Stomach (tissue), 9 donors: ENCODE data around the gene UBAC2. TPM values are rescaled to one million over a fixed set of nuclear protein-coding genes. Genes with fewer than 3 reads are reported as not detected.

Experiments used
- DNase-seq, 2 donors: peaks; one replicate each; pipeline versions ENCODE4 v3.0.0 to v3.0.0-alpha.2; 2013 to 2019
- H3K27ac ChIP-seq, 5 donors: fragments of 200-600 bp in 4 of 5; sonication (generic) in 4 of 5; one replicate each; pipeline ENCODE4 v1.5.1; 2013 to 2019; ENCODE audit warnings: mild to moderate bottlenecking in 1 of 5, moderate library complexity in 1 of 5
- H3K27me3 ChIP-seq, 3 donors: fragments of 200-600 bp; sonication (generic); one replicate each; pipeline ENCODE4 v1.5.1; 2017 to 2019; ENCODE audit warnings: mixed run types in 1 of 3
- H3K36me3 ChIP-seq, 4 donors: fragments of 200-600 bp; sonication (generic); 1 replicate in 3 of 4; 2 replicates in 1 of 4; pipeline ENCODE4 v1.5.1; 2016 to 2019
- H3K4me1 ChIP-seq, 4 donors: fragments of 200-600 bp; sonication (generic); one replicate each; pipeline ENCODE4 v1.5.1; 2016 to 2019
- H3K4me3 ChIP-seq, 4 donors: fragments of 200-600 bp; sonication (generic) in 3 of 4; one replicate each; pipeline ENCODE4 v1.5.1; 2016 to 2019; ENCODE audit warnings: mild to moderate bottlenecking in 1 of 4
- H3K9me3 ChIP-seq, 4 donors: fragments of 200-600 bp; sonication (generic); one replicate each; pipeline ENCODE4 v1.5.1; 2016 to 2019
- EP300 ChIP-seq: sonication (generic); formaldehyde crosslinking; IDR thresholded peaks from one replicate; pipeline ENCODE4 v1.6.1; 2017; ENCODE audit warnings: antibody characterized with exemption
- POLR2A ChIP-seq, 4 donors: fragments of 450-650 bp; IDR thresholded peaks; one replicate each; pipeline ENCODE4 v1.6.1; 2016; ENCODE audit warnings: antibody characterized with exemption in 4 of 4, control low read depth in 2 of 4, mild to moderate bottlenecking in 1 of 4, moderate library complexity in 1 of 4
- POLR2AphosphoS5 ChIP-seq, 3 donors: sonication (generic); formaldehyde crosslinking; IDR thresholded peaks; one replicate each; pipeline ENCODE4 v1.6.1; 2016; ENCODE audit warnings: antibody characterized with exemption in 3 of 3
- WGBS, 5 donors: extraction: QIAGEN DNeasy Blood & Tissue Kit in 3 of 5; methylation state at CpG; one replicate each; pipeline versions ENCODE4 v1.1.5 to v1.1.7; 2013 to 2018; 5-methylcytosine and 5-hydroxymethylcytosine counted together
- intact Hi-C: fragments of 100-400 bp; cut with DNase I; formaldehyde crosslinking; loops from one replicate; pipeline ENCODE4 v1.15.1; 2023; ENCODE audit warnings: low total_unique reads
- polyA plus RNA-seq, 3 donors: library from polyadenylated mRNA; stranded (reverse); fragments of 200-250 nt; gene quantifications; one replicate each; pipeline ENCODE4 v1.2.3, GENCODE V29; 2013
- total RNA-seq, 5 donors: library from RNA; depleted of rRNA; stranded (reverse); fragments of >200 nt; gene quantifications; one replicate each; pipeline versions ENCODE4 v1.1.0 to v1.2.3, GENCODE V29; 2014 to 2016
- TF ChIP-seq, protein P1 (sequence below), 7 experiments: fragments of 450-650 bp in 4 of 7; fragments of 200-600 bp in 3 of 7; sonication (generic) in 3 of 7; IDR thresholded peaks; one replicate each; pipeline ENCODE4 v1.5.1; 2016 to 2019; ENCODE audit warnings: antibody characterized with exemption in 7 of 7, control low read depth in 2 of 7, mild to moderate bottlenecking in 1 of 7
- donor health status: healthy with polysubstance abuse.
- donor health status: Bipolar disorder and iron deficiency.
- donor health status: healthy.

UBAC2 gene
- total and polyA plus RNA-seq, 8 donors = 18.1 to 68.8 (median 40.1) TPM

DNA sequence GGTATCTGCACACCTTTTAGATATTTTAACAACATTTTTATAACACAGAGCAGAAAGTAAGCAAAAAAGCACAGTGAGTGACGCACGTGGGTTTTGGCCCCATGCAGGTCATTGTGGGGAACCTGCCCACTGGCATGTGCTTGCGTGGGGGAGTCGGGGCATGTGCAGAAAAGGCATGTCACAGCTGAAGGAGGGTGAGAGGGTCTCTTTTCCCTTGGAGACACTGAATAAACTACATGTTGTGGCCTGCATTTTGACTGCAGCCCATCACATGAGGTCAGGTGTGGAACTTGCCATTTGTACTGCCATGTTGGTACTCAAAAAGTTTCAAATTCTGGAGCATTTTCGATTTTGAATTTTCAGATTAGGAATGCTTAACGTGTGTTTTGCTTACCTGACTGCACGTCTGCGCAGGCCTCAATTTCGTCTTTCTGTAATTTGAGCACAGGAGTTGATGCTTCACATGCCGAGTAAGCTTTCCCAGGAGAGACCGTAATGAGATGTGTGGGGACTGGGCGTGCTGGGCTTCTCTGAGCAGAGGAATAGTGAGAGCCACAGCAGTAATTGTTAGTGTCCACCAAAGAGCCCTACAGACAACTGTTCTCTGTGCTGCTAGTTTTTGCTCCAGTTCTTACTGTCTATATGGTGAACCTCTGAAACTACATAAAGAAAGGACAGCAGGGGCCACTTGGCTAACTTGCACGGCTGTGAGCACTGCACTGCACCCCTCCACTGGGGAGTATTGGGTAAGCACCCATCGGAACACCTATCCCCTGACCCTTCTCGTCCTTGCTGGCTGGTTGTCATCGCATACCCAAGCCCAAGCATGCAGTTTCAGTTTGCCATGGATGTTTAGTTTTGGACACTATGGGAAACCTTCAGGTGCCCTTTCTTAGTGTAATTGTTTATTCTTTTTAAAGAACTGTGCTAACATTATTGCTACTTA is 179.5 kb downstream of the UBAC2 start:
- Histone ChIP-seq H3K36me3 (peaks cover 8 to 47% (median 41%) of the 10 kb centered on the region in 4 donors), H3K4me3 (no peak overlapping the region), H3K27ac (no peak overlapping the region), H3K9me3 (no peaks in the 10 kb centered on the region), H3K4me1 (peaks cover 0 to 15% (median 0%) of the 10 kb centered on the region in 4 donors), H3K27me3 (no peaks in the 10 kb centered on the region)
- DNase-seq = no peak
- intact Hi-C loops = no loop called here
- 92 to 95% (median 95%) methylated on average over 16 of the region's 16 CpGs for WGBS, 5 donors
- TF ChIP-seq, protein P1, sequence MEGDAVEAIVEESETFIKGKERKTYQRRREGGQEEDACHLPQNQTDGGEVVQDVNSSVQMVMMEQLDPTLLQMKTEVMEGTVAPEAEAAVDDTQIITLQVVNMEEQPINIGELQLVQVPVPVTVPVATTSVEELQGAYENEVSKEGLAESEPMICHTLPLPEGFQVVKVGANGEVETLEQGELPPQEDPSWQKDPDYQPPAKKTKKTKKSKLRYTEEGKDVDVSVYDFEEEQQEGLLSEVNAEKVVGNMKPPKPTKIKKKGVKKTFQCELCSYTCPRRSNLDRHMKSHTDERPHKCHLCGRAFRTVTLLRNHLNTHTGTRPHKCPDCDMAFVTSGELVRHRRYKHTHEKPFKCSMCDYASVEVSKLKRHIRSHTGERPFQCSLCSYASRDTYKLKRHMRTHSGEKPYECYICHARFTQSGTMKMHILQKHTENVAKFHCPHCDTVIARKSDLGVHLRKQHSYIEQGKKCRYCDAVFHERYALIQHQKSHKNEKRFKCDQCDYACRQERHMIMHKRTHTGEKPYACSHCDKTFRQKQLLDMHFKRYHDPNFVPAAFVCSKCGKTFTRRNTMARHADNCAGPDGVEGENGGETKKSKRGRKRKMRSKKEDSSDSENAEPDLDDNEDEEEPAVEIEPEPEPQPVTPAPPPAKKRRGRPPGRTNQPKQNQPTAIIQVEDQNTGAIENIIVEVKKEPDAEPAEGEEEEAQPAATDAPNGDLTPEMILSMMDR (IDR thresholded peaks at IDR 0.05) = no peak
- TF ChIP-seq EP300 (no peak), POLR2A (IDR thresholded peaks at IDR 0.05) (no peak), POLR2AphosphoS5 (IDR thresholded peaks at IDR 0.05) (no peak)

GRCh38 chr13:99380921-99381645 is 180.4 kb downstream of the UBAC2 start:
- H3K4me1 ChIP-seq = peaks cover 0 to 15% (median 0%) of the 10 kb centered on the region in 4 donors
- H3K27ac ChIP-seq = no peak overlapping the region
- 86 to 93% (median 90%) methylated on average over 15 of the region's 15 CpGs for WGBS, 5 donors
- peak in 1 of 2 donors; percentile 28 for DNase-seq
- no peaks in the 10 kb centered on the region for H3K27me3 ChIP-seq
- no peak overlapping the region for H3K4me3 ChIP-seq
- no peak for TF ChIP-seq POLR2AphosphoS5 (IDR thresholded peaks at IDR 0.05)
- TF ChIP-seq, protein P1 (IDR thresholded peaks at IDR 0.05) = no peak
- TF ChIP-seq POLR2A (IDR thresholded peaks at IDR 0.05) = no peak
- no peak for TF ChIP-seq EP300
- peaks cover 9 to 55% (median 49%) of the 10 kb centered on the region in 4 donors for H3K36me3 ChIP-seq
- H3K9me3 ChIP-seq = no peaks in the 10 kb centered on the region
- intact Hi-C loops = no loop called here

GRCh38 chr13:99381766-99382165 is 181.1 kb downstream of the UBAC2 start:
- TF ChIP-seq EP300 (no peak), POLR2A (IDR thresholded peaks at IDR 0.05) (no peak), POLR2AphosphoS5 (IDR thresholded peaks at IDR 0.05) (no peak)
- TF ChIP-seq, protein P1 (IDR thresholded peaks at IDR 0.05) = no peak
- Histone ChIP-seq H3K27me3 (no peaks in the 10 kb centered on the region), H3K36me3 (peaks cover 9 to 55% (median 49%) of the 10 kb centered on the region in 4 donors), H3K4me1 (peaks cover 0 to 12% (median 0%) of the 10 kb centered on the region in 4 donors), H3K4me3 (no peak overlapping the region), H3K27ac (no peak overlapping the region), H3K9me3 (no peaks in the 10 kb centered on the region)
- 77 to 87% (median 82%) methylated on average over 2 of the region's 2 CpGs for WGBS, 5 donors
- DNase-seq = no peak
- intact Hi-C loops = no loop called here

GRCh38 chr13:99382428-99383133 is 181.9 kb downstream of the UBAC2 start:
- H3K27ac ChIP-seq = peak overlapping the region in 1 of 5 donors; percentile 22
- peaks cover 0 to 12% (median 0%) of the 10 kb centered on the region in 4 donors for H3K4me1 ChIP-seq
- peaks cover 8 to 54% (median 46%) of the 10 kb centered on the region in 4 donors for H3K36me3 ChIP-seq
- H3K27me3 ChIP-seq = no peaks in the 10 kb centered on the region
- peak in 1 of 2 donors; percentile 46 for DNase-seq
- H3K4me3 ChIP-seq = no peak overlapping the region
- H3K9me3 ChIP-seq = no peaks in the 10 kb centered on the region
- TF ChIP-seq POLR2A (IDR thresholded peaks at IDR 0.05) = no peak
- TF ChIP-seq EP300 = no peak
- no peak for TF ChIP-seq POLR2AphosphoS5 (IDR thresholded peaks at IDR 0.05)
- TF ChIP-seq, protein P1 (IDR thresholded peaks at IDR 0.05) = no peak
- WGBS, 5 donors = 65 to 85% (median 72%) methylated on average over 9 of the region's 9 CpGs
- intact Hi-C loops = no loop called here
